GM12891 (cell line): Measurements from ENCODE around the gene CACNB3.

Experiments
- POLR2A ChIP-seq: IDR thresholded peaks from 2 replicates; pipeline ENCODE4 v1.6.1; 2011; ENCODE audit warnings: low read depth, low read length, control low read depth
- POLR2AphosphoS5 ChIP-seq: IDR thresholded peaks from 2 replicates; pipeline ENCODE4 v1.6.1; 2011; ENCODE audit warnings: low read depth, low read length, control low read depth
- SPI1 ChIP-seq: IDR thresholded peaks from 2 replicates; pipeline ENCODE4 v1.6.1; 2011; ENCODE audit warnings: low read depth, low read length, control low read depth
- TAF1 ChIP-seq: IDR thresholded peaks from 2 replicates; pipeline ENCODE4 v1.6.1; 2011; ENCODE audit warnings: low read depth, low read length, control low read depth

- TF ChIP-seq TAF1 (no peak), POLR2A (no peak), SPI1 (no peak), POLR2AphosphoS5 (no peak)
Observed at GRCh38 chr12:48771588-48772112, 46.6 kb upstream of the CACNB3 start.
